Vagina (tissue), 2 donors: ENCODE measurements around the gene KMT2E.

Source experiments
- POLR2A ChIP-seq, 2 donors: fragments of 450-650 bp; IDR thresholded peaks; one replicate each; pipeline ENCODE4 v1.6.1; 2017; ENCODE audit warnings: antibody characterized with exemption in 2 of 2, mild to moderate bottlenecking in 2 of 2, moderate library complexity in 2 of 2
- POLR2AphosphoS5 ChIP-seq, 2 donors: sonication (generic); formaldehyde crosslinking; IDR thresholded peaks; one replicate each; pipeline ENCODE4 v1.9.0; 2017; ENCODE audit warnings: antibody characterized with exemption in 2 of 2, mild to moderate bottlenecking in 2 of 2, low read depth in 1 of 2; ENCODE audit not compliant: insufficient read depth in 1 of 2
- TF ChIP-seq, protein P1 (sequence below), 3 experiments: fragments of 450-650 bp in 2 of 3; fragments of 200-600 bp in 1 of 3; sonication (generic) in 1 of 3; IDR thresholded peaks; one replicate each; pipeline ENCODE4 v1.5.1; 2017 to 2019; ENCODE audit warnings: antibody characterized with exemption in 3 of 3, mild to moderate bottlenecking in 2 of 3, moderate library complexity in 2 of 3

DNA sequence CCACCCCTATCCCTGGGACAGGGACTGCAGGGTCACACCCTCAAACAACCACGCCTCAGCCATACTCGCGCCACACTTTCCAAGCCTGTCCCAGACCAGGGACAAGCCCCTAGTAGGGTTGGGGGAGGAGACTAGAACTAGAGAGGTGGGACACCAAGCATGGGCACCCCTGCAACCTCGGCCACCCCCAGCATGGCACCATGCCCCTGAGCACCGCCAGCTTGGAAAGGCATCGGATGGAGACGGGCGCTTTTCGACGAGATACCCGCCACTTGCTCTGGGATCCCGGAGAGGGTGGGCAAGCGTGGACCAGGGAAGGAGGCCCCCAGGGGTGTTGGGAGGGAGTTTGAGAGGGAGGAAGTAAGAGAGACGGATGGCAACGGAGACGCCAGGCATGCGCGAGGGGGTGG lies 13.1 kb upstream of the KMT2E start:
- TF ChIP-seq, protein P1, sequence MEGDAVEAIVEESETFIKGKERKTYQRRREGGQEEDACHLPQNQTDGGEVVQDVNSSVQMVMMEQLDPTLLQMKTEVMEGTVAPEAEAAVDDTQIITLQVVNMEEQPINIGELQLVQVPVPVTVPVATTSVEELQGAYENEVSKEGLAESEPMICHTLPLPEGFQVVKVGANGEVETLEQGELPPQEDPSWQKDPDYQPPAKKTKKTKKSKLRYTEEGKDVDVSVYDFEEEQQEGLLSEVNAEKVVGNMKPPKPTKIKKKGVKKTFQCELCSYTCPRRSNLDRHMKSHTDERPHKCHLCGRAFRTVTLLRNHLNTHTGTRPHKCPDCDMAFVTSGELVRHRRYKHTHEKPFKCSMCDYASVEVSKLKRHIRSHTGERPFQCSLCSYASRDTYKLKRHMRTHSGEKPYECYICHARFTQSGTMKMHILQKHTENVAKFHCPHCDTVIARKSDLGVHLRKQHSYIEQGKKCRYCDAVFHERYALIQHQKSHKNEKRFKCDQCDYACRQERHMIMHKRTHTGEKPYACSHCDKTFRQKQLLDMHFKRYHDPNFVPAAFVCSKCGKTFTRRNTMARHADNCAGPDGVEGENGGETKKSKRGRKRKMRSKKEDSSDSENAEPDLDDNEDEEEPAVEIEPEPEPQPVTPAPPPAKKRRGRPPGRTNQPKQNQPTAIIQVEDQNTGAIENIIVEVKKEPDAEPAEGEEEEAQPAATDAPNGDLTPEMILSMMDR (IDR thresholded peaks at IDR 0.05) = no peak
- TF ChIP-seq POLR2A (IDR thresholded peaks at IDR 0.05) = no peak
- TF ChIP-seq POLR2AphosphoS5 (IDR thresholded peaks at IDR 0.05; ENCODE audit: insufficient read depth in 1 of 2, low read depth in 1 of 2) = no peak
